Measurements from ENCODE around the gene PODXL. TPM values are rescaled to one million over a fixed set of nuclear protein-coding genes. Genes with fewer than 3 reads are reported as not detected.

PODXL gene
- total RNA-seq, 1 donor from 2014 or later, result 37.7 TPM

- Mint-ChIP-seq H3K36me3 (no peaks in the 10 kb centered on the region), H3K27me3 (ENCODE audit: insufficient read depth, low read depth) (peaks cover 5% of the 10 kb centered on the region), H3K27ac (peak overlapping the region; percentile 30), H3K9me3 (no peaks in the 10 kb centered on the region), H3K4me3 (peak overlapping the region; percentile 1), H3K4me1 (peaks cover 34% of the 10 kb centered on the region)
- Histone ChIP-seq H3K36me3 (no peaks in the 10 kb centered on the region), H3K27ac (no peak overlapping the region), H3K79me2 (ENCODE audit: low read depth) (no peaks in the 10 kb centered on the region), H3K27me3 (no peaks in the 10 kb centered on the region), H3F3A (ENCODE audit: low read depth) (peaks cover 21% of the 10 kb centered on the region), H3K9ac (no peak overlapping the region), H3K4me3 (no peak overlapping the region), H3K4me1 (peaks cover 19% of the 10 kb centered on the region), H3K4me2 (no peak overlapping the region), H4K20me1 (ENCODE audit: low read depth) (no peaks in the 10 kb centered on the region), H2AFZ (replicated peaks) (no peak overlapping the region), H3K9me3 (ENCODE audit: low read depth) (no peaks in the 10 kb centered on the region)
- TF ChIP-seq CTCF (IDR thresholded peaks at IDR 0.05), result no peak
- TF ChIP-seq EZH2phosphoT487 (IDR thresholded peaks at IDR 0.05), result no peak
- TF ChIP-seq EZH2 (IDR thresholded peaks at IDR 0.05), result no peak
- DNase-seq (ENCODE audit: low spot score), result no peak
Measured at GRCh38 chr7:131568510-131568909, 12.1 kb upstream of the PODXL start.

GRCh38 chr7:131564640-131565039 lies 8.2 kb upstream of the PODXL start:
- Histone ChIP-seq H4K20me1 (ENCODE audit: low read depth) (no peaks in the 10 kb centered on the region), H3K36me3 (no peaks in the 10 kb centered on the region), H3K9me3 (ENCODE audit: low read depth) (no peaks in the 10 kb centered on the region), H3F3A (ENCODE audit: low read depth) (peaks cover 11% of the 10 kb centered on the region), H3K4me2 (no peak overlapping the region), H2AFZ (replicated peaks) (no peak overlapping the region), H3K4me3 (no peak overlapping the region), H3K4me1 (peaks cover 8% of the 10 kb centered on the region), H3K27ac (no peak overlapping the region), H3K79me2 (ENCODE audit: low read depth) (no peaks in the 10 kb centered on the region), H3K9ac (no peak overlapping the region), H3K27me3 (no peaks in the 10 kb centered on the region)
- no peaks in the 10 kb centered on the region for H3K9me3 Mint-ChIP-seq
- TF ChIP-seq EZH2phosphoT487 (IDR thresholded peaks at IDR 0.05) (no peak), EZH2 (IDR thresholded peaks at IDR 0.05) (no peak), CTCF (IDR thresholded peaks at IDR 0.05) (no peak)
- no peak for DNase-seq (ENCODE audit: low spot score)
- H3K4me1 Mint-ChIP-seq, result peaks cover 28% of the 10 kb centered on the region
- no peak overlapping the region for H3K27ac Mint-ChIP-seq
- no peaks in the 10 kb centered on the region for H3K36me3 Mint-ChIP-seq
- no peak overlapping the region for H3K4me3 Mint-ChIP-seq
- peaks cover 7% of the 10 kb centered on the region for H3K27me3 Mint-ChIP-seq (ENCODE audit: insufficient read depth, low read depth)

GRCh38 chr7:131563918-131564317 lies 7.5 kb upstream of the PODXL start:
- Mint-ChIP-seq H3K9me3 (no peaks in the 10 kb centered on the region), H3K4me1 (peaks cover 21% of the 10 kb centered on the region), H3K4me3 (no peak overlapping the region), H3K27me3 (ENCODE audit: insufficient read depth, low read depth) (peaks cover 7% of the 10 kb centered on the region), H3K27ac (no peak overlapping the region), H3K36me3 (no peaks in the 10 kb centered on the region)
- Histone ChIP-seq H3K36me3 (no peaks in the 10 kb centered on the region), H3K9me3 (ENCODE audit: low read depth) (no peaks in the 10 kb centered on the region), H3K79me2 (ENCODE audit: low read depth) (no peaks in the 10 kb centered on the region), H3F3A (ENCODE audit: low read depth) (peaks cover 9% of the 10 kb centered on the region), H3K9ac (no peak overlapping the region), H3K4me1 (peaks cover 5% of the 10 kb centered on the region), H2AFZ (replicated peaks) (no peak overlapping the region), H3K27ac (no peak overlapping the region), H3K4me2 (no peak overlapping the region), H4K20me1 (ENCODE audit: low read depth) (no peaks in the 10 kb centered on the region), H3K27me3 (no peaks in the 10 kb centered on the region), H3K4me3 (no peak overlapping the region)
- TF ChIP-seq EZH2phosphoT487 (IDR thresholded peaks at IDR 0.05) (no peak), CTCF (IDR thresholded peaks at IDR 0.05) (no peak), EZH2 (IDR thresholded peaks at IDR 0.05) (no peak)
- no peak for DNase-seq (ENCODE audit: low spot score)

All from neural progenitor cell (in vitro differentiated cells).